GM23338 (cell line): ENCODE data around the gene SRRM2. TPM values are rescaled to one million over a fixed set of nuclear protein-coding genes. Genes with fewer than 3 reads are reported as not detected.

Experiments used
- ATAC-seq: fragments of 200-7000 bp; cut with Tn5 transposase; 3 replicates; pipeline ENCODE4 v1.9.1; 2020
- DNase-seq: peaks from one replicate; pipeline ENCODE4 v3.0.0-alpha.2; 2015; ENCODE audit warnings: low spot score
- H2AFZ ChIP-seq: fragments of 200-600 bp; sonication (generic); 2 replicates; pipeline ENCODE4 v1.8.0; 2016; ENCODE audit warnings: antibody characterized with exemption, mild to moderate bottlenecking, moderate library complexity
- H3F3A ChIP-seq: fragments of 200-600 bp; sonication (generic); replicated peaks from 2 replicates; pipeline ENCODE4 v1.8.0; 2017; ENCODE audit warnings: antibody characterized with exemption, mixed run types, low read depth
- H3K27ac ChIP-seq: fragments of 200-600 bp; sonication (generic); 2 replicates; pipeline ENCODE4 v1.6.1; 2016; ENCODE audit warnings: low read depth
- H3K27me3 ChIP-seq: fragments of 200-600 bp; sonication (generic); 2 replicates; pipeline ENCODE4 v1.8.0; 2016; ENCODE audit warnings: mild to moderate bottlenecking, mixed run types, moderate library complexity; ENCODE audit not compliant: insufficient read depth
- H3K36me3 ChIP-seq: fragments of 200-600 bp; sonication (generic); 2 replicates; pipeline ENCODE4 v1.8.0; 2016; ENCODE audit warnings: mild to moderate bottlenecking; ENCODE audit not compliant: insufficient read depth
- H3K4me1 ChIP-seq: fragments of 200-600 bp; sonication (generic); 2 replicates; pipeline ENCODE4 v1.8.0; 2016; ENCODE audit warnings: mild to moderate bottlenecking, moderate library complexity; ENCODE audit not compliant: insufficient read depth
- H3K4me2 ChIP-seq: fragments of 200-600 bp; sonication (generic); 2 replicates; pipeline ENCODE4 v1.7.1; 2017; ENCODE audit warnings: mixed run types
- H3K4me3 ChIP-seq: fragments of 200-600 bp; sonication (generic); 2 replicates; pipeline ENCODE4 v1.6.1; 2016; ENCODE audit warnings: mixed run types
- H3K79me2 ChIP-seq: fragments of 200-600 bp; sonication (generic); replicated peaks from 2 replicates; pipeline ENCODE4 v1.8.0; 2017; ENCODE audit warnings: mild to moderate bottlenecking; ENCODE audit not compliant: insufficient read depth
- H3K9me2 ChIP-seq: fragments of 200-600 bp; sonication (generic); 2 replicates; pipeline ENCODE4 v1.8.0; 2017; ENCODE audit not compliant: insufficient read depth
- H4K20me1 ChIP-seq: fragments of 200-600 bp; sonication (generic); replicated peaks from 2 replicates; pipeline ENCODE4 v1.8.0; 2017; ENCODE audit warnings: mild to moderate bottlenecking; ENCODE audit not compliant: insufficient read depth
- H3K27ac Mint-ChIP-seq: 2 replicates; pipeline ENCODE4 v1.8.0; 2020; ENCODE audit warnings: inconsistent platforms, mild to moderate bottlenecking, moderate library complexity, mixed read lengths
- H3K27me3 Mint-ChIP-seq: 3 replicates; pipeline ENCODE4 v1.8.0; 2022; ENCODE audit warnings: low read depth, mild to moderate bottlenecking, moderate library complexity, mixed read lengths, inconsistent platforms; ENCODE audit not compliant: insufficient read depth, poor library complexity
- H3K36me3 Mint-ChIP-seq: 3 replicates; pipeline ENCODE4 v1.8.0; 2021; ENCODE audit warnings: low read depth, mild to moderate bottlenecking, inconsistent platforms, moderate library complexity, mixed read lengths
- H3K4me1 Mint-ChIP-seq: 3 replicates; pipeline ENCODE4 v1.8.0; 2020; ENCODE audit warnings: mild to moderate bottlenecking, inconsistent platforms, mixed read lengths
- H3K4me3 Mint-ChIP-seq: 3 replicates; pipeline ENCODE4 v1.8.0; 2021; ENCODE audit warnings: moderate library complexity, mild to moderate bottlenecking, inconsistent platforms, mixed read lengths
- H3K9me3 Mint-ChIP-seq: 3 replicates; pipeline ENCODE4 v1.8.0; 2020; ENCODE audit warnings: moderate library complexity, mild to moderate bottlenecking, inconsistent platforms, mixed read lengths
- CREB1 ChIP-seq: fragments of 250-450 bp; sonication (Bioruptor Pico); IDR thresholded peaks from 2 replicates; pipeline ENCODE4 v1.5.0; 2020; ENCODE audit warnings: low read depth, mild to moderate bottlenecking, moderate library complexity
- CTCF ChIP-seq, 2 experiments: fragments of 200-600 bp in 1 of 2; sonication (generic) in 1 of 2; conservative IDR thresholded peaks; 2 replicates each; pipeline versions ENCODE4 v1.5.1 to v1.6.1; 2016 to 2017; ENCODE audit warnings: antibody characterized with exemption in 2 of 2, low read depth in 2 of 2, mild to moderate bottlenecking in 2 of 2, moderate library complexity in 1 of 2
- ETS1 ChIP-seq: IDR thresholded peaks from 2 replicates; pipeline ENCODE4 v1.6.1; 2016; ENCODE audit warnings: antibody characterized with exemption
- EZH2 ChIP-seq: fragments of 200-600 bp; sonication (generic); IDR thresholded peaks from one replicate; pipeline ENCODE4 v1.8.0; 2017; ENCODE audit warnings: antibody characterized with exemption, mild to moderate bottlenecking, low read depth; ENCODE audit not compliant: unreplicated experiment
- EZH2phosphoT487 ChIP-seq: fragments of 200-600 bp; sonication (generic); IDR thresholded peaks from one replicate; pipeline ENCODE4 v1.8.1; 2018; ENCODE audit warnings: antibody characterized with exemption; ENCODE audit not compliant: unreplicated experiment
- JUNB ChIP-seq: IDR thresholded peaks from one replicate; pipeline ENCODE4 v1.6.1; 2016; ENCODE audit warnings: antibody characterized with exemption; ENCODE audit not compliant: unreplicated experiment
- NANOG ChIP-seq: IDR thresholded peaks from 2 replicates; pipeline ENCODE4 v1.6.1; 2016; ENCODE audit warnings: antibody characterized with exemption, borderline replicate concordance
- POLR2AphosphoS5 ChIP-seq: IDR thresholded peaks from 2 replicates; pipeline ENCODE4 v1.6.1; 2016; ENCODE audit warnings: antibody characterized with exemption, low read depth
- REST ChIP-seq: IDR thresholded peaks from one replicate; pipeline ENCODE4 v1.6.1; 2018; ENCODE audit warnings: antibody characterized with exemption; ENCODE audit not compliant: unreplicated experiment
- STAT1 ChIP-seq: IDR thresholded peaks from one replicate; pipeline ENCODE4 v1.6.1; 2016; ENCODE audit warnings: antibody characterized with exemption; ENCODE audit not compliant: unreplicated experiment
- ZNF114 ChIP-seq: fragments of 250-450 bp; sonication (Bioruptor Pico); IDR thresholded peaks from 2 replicates; pipeline ENCODE4 v1.5.0; 2020; ENCODE audit warnings: mild to moderate bottlenecking, moderate library complexity
- ZNF331 ChIP-seq: fragments of 250-450 bp; sonication (Bioruptor Pico); IDR thresholded peaks from 2 replicates; pipeline ENCODE4 v1.5.0; 2020; ENCODE audit warnings: low read depth, mild to moderate bottlenecking, moderate library complexity
- ZNF462 ChIP-seq: fragments of 250-450 bp; sonication (Bioruptor Pico); IDR thresholded peaks from 2 replicates; pipeline ENCODE4 v1.5.0; 2020; ENCODE audit warnings: mild to moderate bottlenecking, moderate library complexity
- polyA plus RNA-seq: library from polyadenylated mRNA; unstranded; fragments of >200 nt; fragmentation: Nextera tagmentation; extraction: Ambion mirVana; gene quantifications from 2 replicates; pipeline ENCODE4 v1.2.1, GENCODE V29; 2016
- total RNA-seq: library from RNA; depleted of rRNA; stranded (reverse); fragments of >200 nt; shearing (Covaris generic); gene quantifications from 2 replicates; pipeline ENCODE4 v1.2.3, GENCODE V29; 2014

Gene SRRM2
- total and polyA plus RNA-seq, 2 experiments from 2014 or later: 308 to 893 TPM

GRCh38 chr16:2806286-2806685, 53.8 kb downstream of the SRRM2 start (continued):
- no peak for TF ChIP-seq REST
- TF ChIP-seq NANOG: no peak
- TF ChIP-seq JUNB: no peak
- TF ChIP-seq ZNF114 (CRISPR knock-in tag): no peak
- TF ChIP-seq ZNF331: no peak
- TF ChIP-seq CREB1 (CRISPR knock-in tag): no peak

- H3K4me1 Mint-ChIP-seq: no peaks in the 10 kb centered on the region; the same call in 2 of the 3 replicates
- Histone ChIP-seq H3K4me2 (no peak overlapping the region), H3F3A (no peaks in the 10 kb centered on the region), H3K4me1 (no peaks in the 10 kb centered on the region; the same call in 1 of the 2 replicates), H2AFZ (no peak overlapping the region), H3K9me2 (no peaks in the 10 kb centered on the region), H3K36me3 (no peaks in the 10 kb centered on the region), H3K79me2 (no peaks in the 10 kb centered on the region), H3K27ac (no peak overlapping the region), H3K4me3 (no peak overlapping the region), H3K27me3 (no peaks in the 10 kb centered on the region), H4K20me1 (no peaks in the 10 kb centered on the region)
- no peak overlapping the region for H3K4me3 Mint-ChIP-seq
- H3K27ac Mint-ChIP-seq: no peak overlapping the region
- DNase-seq (no peak), ATAC-seq (no peak)
- peaks cover under 1% of the 10 kb centered on the region; the same call in 2 of the 3 replicates for H3K9me3 Mint-ChIP-seq
- peaks cover 16% of the 10 kb centered on the region for H3K27me3 Mint-ChIP-seq
- no peaks in the 10 kb centered on the region for H3K36me3 Mint-ChIP-seq
- TF ChIP-seq ZNF331: no peak
- TF ChIP-seq NANOG: no peak
- TF ChIP-seq ZNF114 (CRISPR knock-in tag): no peak
- TF ChIP-seq JUNB: no peak
- no peak for TF ChIP-seq CREB1 (CRISPR knock-in tag)
- TF ChIP-seq ZNF462 (CRISPR knock-in tag): no peak
- TF ChIP-seq STAT1: no peak
- no peak for TF ChIP-seq CTCF (conservative IDR thresholded peaks at IDR 0.05; ENCODE audit: low read depth in 2 of 2)
- no peak for TF ChIP-seq EZH2phosphoT487
- TF ChIP-seq POLR2AphosphoS5: no peak
- no peak for TF ChIP-seq EZH2
- no peak for TF ChIP-seq ETS1
These were observed 55.7 kb downstream of the SRRM2 start for GRCh38 chr16:2808181-2808580.
